HG03280 (cell line): ENCODE results near the gene CCBE1.
"Not testable (repeated sequence)": the region's sequence is repeated elsewhere in the genome, so short reads cannot be mapped to it uniquely, and the experiment has no call there.

Experiments used
- ATAC-seq: cut with Tn5 transposase; IDR thresholded peaks from one replicate; pipeline ENCODE4 v1.9.1; 2021; ENCODE audit warnings: mild to moderate bottlenecking, moderate library complexity; ENCODE audit not compliant: unreplicated experiment

The CCBE1 gene

DNA sequence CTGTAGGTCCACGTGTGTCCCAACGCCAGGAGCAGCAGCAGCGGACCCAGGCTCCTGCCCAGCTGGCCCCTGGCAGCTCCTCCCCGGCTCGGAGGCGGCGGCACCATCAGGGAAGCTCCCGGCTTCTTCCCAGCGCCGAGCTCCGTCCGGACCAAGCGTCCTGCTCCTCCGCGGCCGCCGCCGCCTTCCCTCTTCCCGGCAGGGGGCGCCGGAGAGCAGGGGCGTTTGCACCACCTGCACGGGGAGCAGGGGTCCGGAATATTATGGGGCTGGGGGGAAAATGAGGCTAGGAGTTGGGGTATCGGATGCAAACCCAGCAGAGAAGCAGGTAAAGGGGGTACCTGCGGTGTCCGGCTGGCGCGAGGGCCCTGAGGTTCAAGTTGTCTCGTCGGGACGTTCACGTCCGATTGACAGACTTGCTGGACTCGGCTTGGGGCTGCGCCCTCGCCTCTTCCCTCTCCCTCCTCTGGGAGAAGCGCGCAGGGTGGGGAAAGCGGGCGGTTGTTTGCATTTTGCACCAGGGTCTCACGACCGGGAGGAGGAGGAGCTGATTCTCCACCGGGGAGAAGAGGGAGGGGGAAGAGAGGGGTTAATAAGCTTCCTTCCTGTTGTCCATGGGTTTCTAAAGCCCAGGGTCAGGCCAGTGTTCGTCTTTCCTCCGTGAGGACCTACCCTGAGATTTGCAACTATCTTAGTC is at the start of gene CCBE1:
TSS of gene CCBE1 (minus strand) at position 188 of the 697 bp plus-strand sequence.
- ATAC-seq: no peak

DNA sequence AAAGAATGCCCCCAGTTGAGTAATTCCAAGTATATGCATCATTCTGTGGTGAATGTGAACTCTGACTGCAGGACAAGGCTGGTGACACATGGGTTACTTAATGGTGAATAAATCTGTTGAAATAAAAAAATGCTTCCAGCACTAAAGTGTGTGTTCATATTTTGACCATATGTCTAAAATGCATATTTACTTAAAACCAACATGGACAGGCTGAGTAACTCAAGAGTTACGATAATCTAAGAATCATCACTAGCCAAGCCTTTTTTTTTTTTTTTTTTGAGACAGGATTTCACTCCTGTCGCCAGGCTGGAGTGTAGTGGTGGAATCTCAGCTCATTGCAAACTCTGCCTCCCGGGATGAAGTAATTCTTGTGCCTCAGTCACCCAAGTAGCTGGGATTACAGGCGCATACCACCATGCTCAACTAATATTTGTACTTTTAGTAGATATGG is 47.1 kb upstream of the CCBE1 start:
- no peak for ATAC-seq

DNA sequence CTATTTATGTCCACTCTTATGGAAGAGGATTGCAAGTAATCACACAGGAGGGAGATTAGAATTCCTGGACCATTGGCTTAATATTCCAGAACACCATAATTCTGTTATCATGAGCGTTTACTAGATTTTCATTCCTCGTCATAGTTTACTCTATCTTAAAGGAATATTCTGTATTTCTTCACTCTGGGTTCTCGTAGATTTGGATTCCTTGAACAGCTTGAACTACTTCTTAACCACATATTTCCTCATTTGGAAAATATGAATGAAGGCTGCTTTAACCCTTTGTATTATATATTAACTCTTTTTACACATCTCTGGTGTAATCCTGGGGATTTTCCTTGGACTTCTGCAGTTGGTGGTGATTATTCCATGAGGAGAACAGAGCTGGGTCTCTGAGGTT is 46.3 kb upstream of the CCBE1 start:
- ATAC-seq: no peak

DNA sequence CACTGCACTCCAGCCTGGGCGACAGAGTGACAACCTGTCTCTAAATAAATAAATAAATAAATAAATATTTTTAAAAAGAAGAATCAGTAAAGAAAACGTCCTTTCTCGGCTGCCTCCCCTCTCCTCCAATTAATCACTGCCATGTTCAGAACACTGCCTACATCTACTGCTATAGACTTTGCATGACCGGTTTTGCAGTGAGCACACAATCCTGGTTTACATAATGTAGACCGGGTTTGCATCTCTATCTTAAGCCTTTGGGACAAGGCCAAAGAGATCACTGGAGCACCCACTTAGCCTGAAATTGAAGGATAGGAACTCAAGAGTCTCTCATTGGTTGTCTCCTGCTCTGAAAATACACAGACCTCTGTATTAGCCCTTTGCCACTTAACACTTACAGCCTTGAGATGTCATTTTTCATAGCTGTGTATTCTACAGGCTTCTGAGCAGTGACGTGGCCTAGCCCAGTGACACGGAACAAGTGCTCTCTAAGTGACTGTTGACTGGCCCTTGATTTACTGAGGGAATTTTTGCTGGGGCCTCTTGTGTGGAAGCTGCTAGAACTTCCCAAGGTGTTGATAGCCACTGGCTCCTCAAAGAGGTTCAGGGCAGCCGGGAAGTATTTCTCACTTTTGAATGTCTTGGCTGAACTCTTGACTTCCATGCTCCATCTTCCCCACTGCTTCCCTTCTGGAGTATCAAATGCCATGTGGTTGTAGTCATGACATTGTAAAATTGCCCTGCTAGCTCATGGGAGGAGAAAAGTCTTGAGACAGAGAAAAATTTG is 45.3 kb upstream of the CCBE1 start:
- no peak for ATAC-seq

DNA sequence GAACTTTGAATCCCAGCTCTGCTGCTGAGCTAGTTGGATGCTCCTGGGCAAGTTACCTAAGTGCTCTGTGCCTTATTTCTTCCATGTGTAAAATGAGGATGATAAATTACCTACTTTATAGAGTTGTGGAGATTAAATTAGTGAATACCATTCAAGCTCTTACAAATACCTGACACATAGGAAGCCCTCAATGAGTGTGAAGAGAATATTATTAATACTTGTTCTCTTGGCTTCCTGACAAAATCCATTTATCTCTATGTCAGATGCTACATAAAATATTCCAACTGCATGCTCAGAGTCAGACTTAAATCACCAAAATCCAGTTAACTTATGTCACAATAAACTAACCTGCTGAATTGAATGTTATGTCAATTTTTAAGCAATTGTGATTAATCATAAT is 42.9 kb upstream of the CCBE1 start:
- no peak for ATAC-seq

DNA sequence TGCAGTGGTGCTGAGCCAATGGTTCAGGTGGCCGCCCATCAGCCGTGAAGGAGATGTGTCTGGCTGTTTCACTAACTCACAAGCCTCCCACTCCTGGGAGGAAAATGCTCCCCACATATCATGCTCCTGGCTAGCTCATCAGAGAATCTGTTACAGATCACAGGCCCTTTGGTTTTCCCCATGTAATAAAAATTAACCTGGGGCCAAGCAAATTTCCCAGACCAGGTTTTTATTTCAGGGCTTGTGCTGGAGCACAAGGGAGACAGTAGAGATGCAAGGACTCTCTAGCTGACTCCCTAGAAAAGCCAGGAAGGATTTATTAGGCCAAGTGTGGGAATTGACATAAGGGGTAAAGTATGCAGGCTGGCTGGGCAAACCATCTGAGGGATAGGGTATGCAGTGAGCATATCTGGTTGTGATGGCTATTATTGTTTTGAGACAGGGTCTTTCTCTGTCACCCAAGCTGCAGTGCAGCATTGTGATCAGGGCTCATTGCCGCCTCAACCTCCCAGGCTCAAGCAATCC is 40.6 kb upstream of the CCBE1 start:
- ATAC-seq: no peak

DNA sequence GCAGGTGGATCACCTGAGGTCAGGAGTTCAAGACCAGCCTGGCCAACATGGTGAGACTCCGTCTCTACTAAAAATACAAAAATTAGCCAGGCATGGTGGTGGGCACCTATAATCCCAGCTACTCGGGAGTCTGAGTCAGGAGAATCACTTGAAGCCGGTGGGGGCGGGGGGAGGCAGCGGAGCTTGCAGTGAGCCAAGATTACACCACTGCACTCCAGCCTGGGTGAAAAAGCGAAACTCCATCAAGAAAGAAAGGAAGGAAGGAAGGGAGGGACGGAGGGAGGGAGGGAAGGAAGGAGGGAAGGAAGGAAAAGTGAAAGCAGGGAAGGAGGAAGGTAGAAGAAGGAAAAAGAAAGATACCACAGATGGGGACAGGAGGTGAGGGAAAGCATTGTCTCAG is 40.1 kb upstream of the CCBE1 start:
- not testable (repeated sequence) for ATAC-seq

DNA sequence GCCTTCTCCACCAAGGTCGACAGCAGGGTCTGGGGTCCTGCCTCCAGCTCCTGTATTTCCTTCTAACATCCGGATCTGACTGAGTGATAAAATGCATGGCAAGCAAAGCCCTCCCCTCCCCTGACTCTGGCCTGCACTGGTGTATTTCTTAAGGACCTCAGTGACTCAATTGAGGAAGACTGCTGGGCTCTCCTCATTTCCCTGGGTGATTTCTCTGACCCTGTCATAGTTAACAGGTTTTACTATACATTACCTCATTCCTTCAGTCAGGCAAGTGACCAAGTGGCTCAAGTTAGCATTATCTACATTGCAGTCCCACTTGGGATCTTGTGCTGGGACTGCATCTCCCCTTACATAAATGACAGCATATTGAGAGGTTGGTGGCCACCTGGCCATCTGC is 38.8 kb upstream of the CCBE1 start:
- ATAC-seq: no peak

DNA sequence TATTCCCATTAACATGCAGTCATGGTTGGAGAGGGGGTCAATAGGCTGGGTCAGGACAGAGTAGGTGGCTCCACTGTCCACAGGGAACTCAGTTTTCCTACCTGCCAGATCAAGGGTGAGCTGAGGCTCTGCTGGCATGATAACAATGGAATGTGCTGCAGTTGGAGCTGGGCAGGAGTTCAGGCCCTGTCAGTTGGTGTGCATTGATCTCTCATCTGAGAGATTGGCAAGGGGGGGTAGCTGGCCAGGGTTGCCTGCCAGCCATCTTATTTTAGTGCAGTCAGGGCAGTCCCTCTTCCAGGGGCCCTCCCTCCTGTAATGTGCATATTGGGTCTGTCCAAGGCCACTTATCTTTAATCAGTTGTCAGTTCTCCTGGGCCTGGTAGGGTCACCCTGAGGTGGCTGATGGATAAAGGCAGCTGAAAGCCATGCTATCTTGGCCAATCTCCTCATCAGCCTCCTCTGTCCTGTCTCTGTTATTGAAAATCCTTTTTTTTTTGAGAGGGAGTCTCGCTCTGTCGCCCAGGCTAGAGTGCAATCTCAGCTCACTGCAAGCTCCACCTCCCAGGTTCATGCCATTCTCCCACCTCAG is 38.1 kb upstream of the CCBE1 start:
- no peak for ATAC-seq

DNA sequence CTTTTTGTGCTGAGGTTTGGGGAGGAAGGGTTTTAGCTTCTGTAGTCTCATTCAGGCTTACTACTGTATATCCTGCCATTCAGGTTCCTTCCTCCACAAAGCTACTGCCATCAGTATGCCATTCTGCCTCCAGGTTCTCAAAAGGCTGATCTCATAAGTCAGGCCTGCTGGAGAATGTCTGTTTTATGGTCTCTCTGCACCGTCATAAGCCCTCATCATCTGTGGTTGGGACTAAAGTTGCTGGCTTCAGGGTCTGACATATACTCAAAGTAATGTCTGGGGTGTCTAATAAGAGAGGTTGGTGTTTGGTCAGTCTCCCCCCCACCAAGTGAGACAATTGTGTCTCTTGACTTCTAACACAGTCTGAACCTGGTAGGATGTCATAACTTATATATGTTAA is 36.2 kb upstream of the CCBE1 start:
- no peak for ATAC-seq

DNA sequence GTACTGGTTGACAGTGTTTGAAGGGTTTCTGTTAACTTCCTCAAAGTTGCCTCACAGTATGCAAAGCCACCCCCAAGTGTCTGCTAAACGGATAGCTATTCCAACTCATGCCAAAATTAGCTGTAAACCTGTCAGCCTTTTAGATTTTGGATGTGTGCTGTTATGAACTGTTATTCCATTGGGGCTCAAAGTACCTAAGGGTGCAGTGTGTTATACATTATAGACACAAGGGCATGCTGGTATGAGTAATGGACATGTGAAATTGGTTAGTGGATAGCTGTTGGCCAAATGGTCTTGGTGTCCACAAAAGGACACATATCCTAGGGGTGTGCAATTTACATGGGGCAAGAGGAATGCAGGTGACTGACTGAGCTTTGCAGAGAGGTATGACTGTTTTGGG is 33.7 kb upstream of the CCBE1 start:
- no peak for ATAC-seq

DNA sequence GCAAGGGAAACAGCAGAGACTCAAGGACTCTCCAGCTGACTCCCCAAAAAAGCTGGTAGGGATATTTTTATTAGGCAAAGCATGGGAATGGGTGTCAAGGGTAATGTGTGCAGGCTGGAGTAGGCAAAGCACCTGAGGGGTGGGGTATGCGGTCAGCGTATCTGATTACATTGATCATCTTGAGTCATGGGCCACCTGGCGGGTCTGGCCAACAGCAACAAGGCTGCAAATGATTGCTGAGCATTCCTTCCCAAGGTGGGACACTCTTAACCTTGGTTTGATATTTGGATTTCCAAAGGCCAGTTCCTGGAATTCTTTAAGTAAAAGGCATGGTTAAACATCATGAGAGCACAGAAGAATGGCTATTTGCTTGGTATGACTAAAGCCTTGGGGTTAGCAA is 32.6 kb upstream of the CCBE1 start:
- ATAC-seq: no peak

DNA sequence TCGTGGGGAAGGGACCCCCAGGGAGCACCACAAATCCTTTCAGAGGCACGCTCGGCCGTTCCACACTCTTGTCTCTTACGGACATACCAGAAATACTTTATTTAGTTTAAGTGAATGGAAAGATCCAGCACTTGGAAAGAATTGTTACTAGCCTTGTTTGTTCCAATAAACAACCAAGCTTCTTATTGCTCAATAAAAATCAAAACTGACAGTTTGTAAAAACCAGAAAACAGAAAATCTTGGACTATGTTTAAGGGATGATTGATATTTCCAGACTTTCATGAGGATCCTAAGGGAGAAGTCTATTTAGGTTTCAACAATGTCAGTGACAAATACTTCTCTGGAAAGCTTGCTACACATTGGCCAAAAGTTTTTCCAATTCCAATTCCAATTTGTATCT is 31.6 kb upstream of the CCBE1 start:
- ATAC-seq: no peak

DNA sequence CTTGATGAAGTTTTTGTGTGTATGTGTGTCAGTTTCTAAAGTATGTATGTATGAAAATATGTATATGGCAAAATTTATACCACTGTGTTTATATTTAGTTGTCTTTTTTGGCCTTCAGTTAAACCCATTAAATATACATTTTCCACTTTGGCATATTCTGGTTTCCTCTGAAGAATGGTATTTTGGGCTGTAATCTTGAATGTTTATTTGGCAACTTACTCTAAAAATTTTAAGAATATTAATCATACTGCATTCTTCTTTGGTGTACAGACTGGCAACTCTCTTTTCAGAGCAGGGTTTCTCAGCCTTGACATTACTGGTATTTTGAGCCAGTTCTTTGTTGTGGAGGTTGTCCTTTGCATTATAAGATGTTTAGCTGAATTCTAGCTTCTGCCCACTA is 27.9 kb upstream of the CCBE1 start:
- no peak for ATAC-seq

DNA sequence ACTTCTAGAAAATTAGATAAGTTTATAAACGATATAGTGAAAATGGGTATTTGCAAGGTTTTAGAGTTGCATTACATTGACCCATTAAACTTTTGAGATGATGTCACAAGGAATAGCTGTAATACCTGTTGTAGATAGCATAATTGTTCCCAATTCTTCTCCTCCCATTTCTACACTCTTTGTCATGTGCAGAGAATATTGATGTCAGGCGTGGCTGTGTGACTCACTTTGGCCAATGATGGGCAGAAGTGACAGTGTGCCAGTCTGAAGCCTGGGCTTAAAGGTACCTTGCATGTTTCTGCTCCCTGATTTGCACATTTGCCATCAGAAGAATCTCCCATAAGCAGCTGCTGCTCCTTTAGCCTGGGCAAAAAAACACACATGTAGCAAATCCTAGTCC is 26.9 kb upstream of the CCBE1 start:
- ATAC-seq: no peak

DNA sequence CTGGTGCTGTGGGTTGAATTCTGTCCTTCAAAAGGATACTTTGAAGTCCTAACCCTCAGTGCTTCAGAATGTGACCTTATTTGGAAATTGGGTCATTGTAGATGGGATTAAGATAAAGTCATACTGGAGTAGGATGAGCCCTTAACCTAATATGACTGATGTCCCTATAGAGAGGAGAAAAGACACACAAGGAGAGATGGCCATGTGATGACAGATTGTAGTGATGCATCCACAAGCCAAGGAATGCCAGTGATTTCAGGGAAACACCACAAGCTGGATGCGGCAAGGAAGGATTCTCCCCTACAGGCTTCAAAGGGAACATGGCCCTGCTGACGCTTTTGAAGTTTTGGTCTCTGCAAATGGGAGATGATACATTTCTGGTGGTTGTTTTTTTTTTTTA is 24.7 kb upstream of the CCBE1 start:
- ATAC-seq: no peak

DNA sequence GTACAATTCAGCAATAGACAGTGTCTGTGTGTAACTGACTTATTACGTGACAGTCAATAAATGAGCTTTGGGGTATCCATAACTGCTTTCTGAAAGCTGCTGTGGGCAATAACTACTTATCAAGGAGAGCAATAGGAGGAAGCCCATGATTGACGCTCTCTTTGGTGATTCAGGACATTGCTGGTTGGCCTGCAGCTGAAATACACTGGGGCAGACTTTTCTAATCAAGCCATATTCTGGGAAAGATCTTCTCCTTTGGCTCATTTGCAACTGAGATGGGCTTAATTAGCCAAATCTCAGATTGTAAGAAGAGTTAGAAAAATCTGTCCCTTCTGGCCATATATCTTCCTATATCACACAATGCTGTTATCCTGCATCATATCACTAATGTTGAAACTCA is 24.0 kb upstream of the CCBE1 start:
- ATAC-seq: no peak

DNA sequence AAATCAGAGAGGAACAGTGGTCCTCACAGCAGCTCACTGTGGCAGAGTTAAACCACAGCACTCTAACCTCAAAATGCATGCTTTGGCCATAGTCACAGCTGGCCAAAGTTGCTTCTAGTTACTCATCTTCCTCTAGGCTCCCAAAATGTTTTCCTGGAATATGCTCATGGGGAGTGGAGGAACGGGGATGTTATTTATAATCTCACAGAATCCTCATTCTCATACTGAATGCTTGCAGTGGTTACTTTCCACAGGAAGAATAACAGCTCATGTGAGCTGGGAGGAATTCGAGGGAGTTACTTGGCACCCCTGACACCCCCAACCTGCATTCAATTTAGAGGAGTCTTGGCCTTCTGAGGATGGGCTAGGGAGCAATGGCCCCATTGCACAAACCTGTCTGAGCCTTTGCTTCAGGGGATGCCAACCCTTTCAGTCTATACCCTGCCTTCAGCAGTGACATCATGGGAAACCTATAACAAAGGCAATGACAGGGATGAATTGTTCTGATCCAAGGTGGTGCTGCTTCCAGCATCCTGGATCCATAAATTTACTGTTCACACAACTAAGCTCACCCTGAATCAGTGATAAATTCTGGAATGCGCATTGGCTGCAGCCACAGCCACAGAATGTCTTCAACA is 22.4 kb upstream of the CCBE1 start:
- no peak for ATAC-seq

DNA sequence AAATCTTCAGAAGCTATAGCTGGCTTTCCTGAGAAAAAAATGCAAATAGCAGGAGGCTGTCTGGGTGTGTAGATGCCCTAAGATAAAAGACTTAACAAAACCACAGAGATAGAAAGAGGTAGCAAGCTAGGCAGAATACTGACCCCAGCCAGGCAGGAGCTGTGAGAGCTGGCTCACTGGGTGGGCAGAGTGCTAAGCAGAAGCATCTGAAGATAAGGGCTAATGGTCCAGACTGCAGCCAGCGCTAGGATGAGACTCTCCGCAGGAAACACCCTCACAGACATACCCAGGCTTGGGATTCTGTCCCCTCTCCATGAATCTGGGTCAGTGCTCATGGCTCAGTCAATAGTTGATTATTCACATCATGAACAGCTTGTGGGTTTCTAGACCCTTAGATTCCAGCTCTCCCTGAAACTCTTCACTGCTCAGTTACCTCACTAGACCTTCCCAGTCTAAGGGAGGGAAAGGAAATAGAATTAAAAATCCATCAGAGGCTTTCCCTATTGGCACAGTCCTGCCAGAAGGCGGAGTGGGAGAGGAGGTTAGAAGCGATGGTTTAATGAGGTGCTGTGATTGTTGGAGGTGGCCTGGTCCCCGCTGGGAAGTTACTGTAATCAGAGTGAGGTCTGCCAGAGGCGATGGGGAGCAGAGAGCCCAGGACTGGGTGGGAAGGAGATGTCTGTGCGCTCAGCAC is 21.4 kb upstream of the CCBE1 start:
- no peak for ATAC-seq

DNA sequence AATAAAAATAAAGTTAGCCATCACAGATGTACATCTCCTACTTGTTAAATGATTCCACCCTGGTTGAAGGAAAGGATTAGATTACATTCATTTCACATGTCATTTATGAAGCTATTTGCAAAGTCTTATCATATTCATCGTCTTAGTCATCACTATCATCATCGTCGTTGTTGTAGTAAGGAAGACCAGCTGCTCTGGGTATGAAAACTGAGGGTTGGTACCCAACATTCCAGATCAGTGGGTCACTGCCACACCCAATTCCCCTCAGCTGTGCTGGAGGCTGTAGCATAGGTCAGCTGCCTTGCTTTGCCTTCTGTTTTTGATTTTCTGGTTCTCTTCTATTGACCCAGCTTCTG is 20.9 kb upstream of the CCBE1 start:
- no peak for ATAC-seq

DNA sequence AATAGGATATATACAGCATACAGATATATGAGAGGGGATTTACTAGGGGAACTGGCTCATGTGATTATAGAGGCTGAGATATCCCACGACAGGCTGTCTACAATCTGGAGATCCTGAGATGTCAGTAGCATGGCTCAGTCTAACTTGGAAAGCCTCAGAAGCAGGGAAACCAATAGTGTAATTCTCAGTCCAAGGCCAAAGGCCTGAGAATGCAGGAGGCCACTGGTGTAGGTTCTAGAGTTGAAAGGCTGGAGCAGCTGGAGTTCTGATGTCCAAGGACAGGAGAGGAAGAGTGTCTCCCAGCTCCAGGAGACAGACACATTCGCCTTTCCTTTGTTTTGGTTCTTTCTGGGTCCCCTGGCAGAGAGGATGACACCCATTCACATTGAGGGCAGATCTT is 20.1 kb upstream of the CCBE1 start:
- no peak for ATAC-seq
